H1 (cell line): ENCODE measurements around the gene SH2D4B. TPM values are rescaled to one million over a fixed set of nuclear protein-coding genes. Genes with fewer than 3 reads are reported as not detected.

ENCODE experiments used
- CTCF ChIA-PET: fragments of 300-600 bp; sonication (Branson Sonifier 250); formaldehyde crosslinking; loops from one replicate; lab custom pipeline; 2021; ENCODE audit not compliant: partially characterized antibody; lab: Charles Lee
- POLR2A ChIA-PET: fragments of 300-600 bp; sonication (Branson Sonifier 250); formaldehyde crosslinking; loops from one replicate; lab custom pipeline; 2021; ENCODE audit warnings: inconsistent platforms; ENCODE audit not compliant: partially characterized antibody; lab: Charles Lee
- DNase-seq, 2 experiments: peaks; one replicate each; pipeline versions ENCODE4 v3.0.0 to v3.0.0-alpha.2; 2010 to 2022; ENCODE audit warnings: low spot score in 2 of 2, low read depth in 1 of 2, mixed read lengths in 1 of 2
- FAIRE-seq: peaks from 2 replicates; lab custom pipeline; 2011; peaks lifted over from hg19 to GRCh38; lab: Jason Lieb, UNC
- H2AFZ ChIP-seq: 2 replicates; pipeline ENCODE4 v1.8.1; 2012; ENCODE audit warnings: low read length, inconsistent platforms
- H2AK5ac ChIP-seq: 2 replicates; pipeline ENCODE4 v1.6.1; 2013; ENCODE audit warnings: low read depth, low read length
- H2BK120ac ChIP-seq: replicated peaks from 2 replicates; pipeline ENCODE3; 2013; ENCODE audit warnings: low read depth, low read length, inconsistent platforms
- H2BK12ac ChIP-seq: 2 replicates; pipeline ENCODE4 v1.6.1; 2013; ENCODE audit warnings: low read depth, low read length
- H2BK15ac ChIP-seq: 2 replicates; pipeline ENCODE4 v1.6.1; 2013; ENCODE audit warnings: low read length
- H2BK20ac ChIP-seq: 2 replicates; pipeline ENCODE4 v1.6.1; 2013; ENCODE audit warnings: low read length
- H2BK5ac ChIP-seq: 2 replicates; pipeline ENCODE4 v1.6.1; 2013; ENCODE audit warnings: low read depth, low read length
- H3K14ac ChIP-seq: 2 replicates; pipeline ENCODE4 v1.6.1; 2013; ENCODE audit warnings: inconsistent platforms; ENCODE audit not compliant: insufficient read length
- H3K18ac ChIP-seq: 2 replicates; pipeline ENCODE4 v1.6.1; 2013; ENCODE audit warnings: low read length; ENCODE audit errors: extremely low read depth
- H3K23ac ChIP-seq: 2 replicates; pipeline ENCODE4 v1.6.1; 2013; ENCODE audit warnings: inconsistent platforms; ENCODE audit not compliant: insufficient read length
- H3K23me2 ChIP-seq: 2 replicates; pipeline ENCODE4 v1.6.1; 2013; ENCODE audit warnings: low read depth, low read length
- H3K27ac ChIP-seq: 2 replicates; pipeline ENCODE4 v1.6.1; 2011; ENCODE audit warnings: low read depth, low read length, inconsistent platforms
- H3K27me3 ChIP-seq, 4 experiments: replicated peaks in 1 of 4; 1 replicate in 1 of 4; 2 replicates in 3 of 4; pipeline versions ENCODE4 v1.6.1 to v1.8.1; 2011 to 2013; ENCODE audit warnings: low read length in 3 of 4, mild to moderate bottlenecking in 3 of 4, inconsistent platforms in 2 of 4, mixed read lengths in 2 of 4, moderate library complexity in 1 of 4; ENCODE audit not compliant: control insufficient read depth in 3 of 4, insufficient read depth in 3 of 4; ENCODE audit errors: extremely low read depth in 1 of 4
- H3K36me3 ChIP-seq, 4 experiments: 2 replicates each; pipeline versions ENCODE4 v1.6.1 to v1.8.1; 2011 to 2013; ENCODE audit warnings: mild to moderate bottlenecking in 4 of 4, low read length in 3 of 4, moderate library complexity in 2 of 4, control low read depth in 1 of 4, inconsistent platforms in 1 of 4; ENCODE audit not compliant: insufficient read depth in 4 of 4, control insufficient read depth in 2 of 4
- H3K4ac ChIP-seq: replicated peaks from 2 replicates; pipeline ENCODE3; 2013; ENCODE audit warnings: low read length, low read depth, mixed read lengths, inconsistent platforms; ENCODE audit not compliant: insufficient read length
- H3K4me1 ChIP-seq, 4 experiments: replicated peaks in 1 of 4; 1 replicate in 1 of 4; 2 replicates in 3 of 4; pipeline versions ENCODE4 v1.6.1 to v1.8.1; 2011 to 2013; ENCODE audit warnings: low read length in 3 of 4, inconsistent platforms in 2 of 4, mixed read lengths in 1 of 4; ENCODE audit not compliant: insufficient read depth in 4 of 4, control insufficient read depth in 3 of 4
- H3K4me2 ChIP-seq, 2 experiments: 2 replicates each; pipeline versions ENCODE4 v1.6.1 to v1.8.1; 2011 to 2013; ENCODE audit warnings: low read depth in 2 of 2, low read length in 2 of 2, control low read depth in 1 of 2, inconsistent platforms in 1 of 2, mild to moderate bottlenecking in 1 of 2; ENCODE audit not compliant: insufficient read depth in 1 of 2
- H3K4me3 ChIP-seq, 4 experiments: fragments of 200-600, 300-600 bp in 1 of 4; sonication (generic), shearing (Covaris generic), sonication (Bioruptor Twin) in 1 of 4; 2 replicates each; pipeline versions ENCODE4 v1.5.1 to v1.8.1; 2011 to 2016; ENCODE audit warnings: low read length in 4 of 4, low read depth in 3 of 4, control low read depth in 2 of 4, inconsistent platforms in 2 of 4, mild to moderate bottlenecking in 2 of 4, mixed read lengths in 1 of 4, moderate library complexity in 1 of 4; ENCODE audit not compliant: insufficient read depth in 2 of 4; ENCODE audit errors: extremely low read depth in 1 of 4
- H3K56ac ChIP-seq: replicated peaks from 2 replicates; pipeline ENCODE3; 2013; ENCODE audit warnings: low read depth, mild to moderate bottlenecking, mixed read lengths, low read length, inconsistent platforms; ENCODE audit not compliant: insufficient read length
- H3K79me1 ChIP-seq: 2 replicates; pipeline ENCODE4 v1.6.1; 2013; ENCODE audit warnings: low read depth, low read length, control low read depth
- H3K79me2 ChIP-seq, 2 experiments: 2 replicates each; pipeline versions ENCODE4 v1.6.1 to v1.8.1; 2012 to 2013; ENCODE audit warnings: low read length in 2 of 2, mild to moderate bottlenecking in 2 of 2, inconsistent platforms in 1 of 2; ENCODE audit not compliant: insufficient read depth in 2 of 2, control insufficient read depth in 1 of 2
- H3K9ac ChIP-seq, 4 experiments: replicated peaks in 1 of 4; 1 replicate in 1 of 4; 2 replicates in 3 of 4; pipeline versions ENCODE4 v1.6.1 to v1.8.1; 2011 to 2013; ENCODE audit warnings: low read depth in 3 of 4, low read length in 3 of 4, control low read depth in 2 of 4, mild to moderate bottlenecking in 2 of 4, moderate library complexity in 2 of 4, inconsistent platforms in 1 of 4; ENCODE audit errors: extremely low read depth in 1 of 4
- H3K9me3 ChIP-seq, 2 experiments: 2 replicates each; pipeline versions ENCODE4 v1.6.1 to v1.8.1; 2012 to 2013; ENCODE audit warnings: mild to moderate bottlenecking in 2 of 2, moderate library complexity in 2 of 2, control low read depth in 1 of 2, inconsistent platforms in 1 of 2, low read depth in 1 of 2, low read length in 1 of 2, mixed read lengths in 1 of 2; ENCODE audit not compliant: insufficient read depth in 2 of 2
- H4K20me1 ChIP-seq, 2 experiments: replicated peaks in 1 of 2; 2 replicates each; pipeline versions ENCODE3 to v1.8.1; 2011 to 2013; ENCODE audit warnings: inconsistent platforms in 2 of 2, low read length in 2 of 2, mild to moderate bottlenecking in 1 of 2; ENCODE audit not compliant: insufficient read depth in 2 of 2, control insufficient read depth in 1 of 2
- H4K5ac ChIP-seq: 2 replicates; pipeline ENCODE4 v1.6.1; 2013; ENCODE audit warnings: low read length, low read depth, mixed read lengths, inconsistent platforms; ENCODE audit not compliant: insufficient read length
- H4K8ac ChIP-seq: 2 replicates; pipeline ENCODE4 v1.8.0; 2013; ENCODE audit warnings: mild to moderate bottlenecking, moderate library complexity, low read length, inconsistent platforms; ENCODE audit not compliant: insufficient read depth; ENCODE audit errors: extremely low read depth
- H4K91ac ChIP-seq: replicated peaks from 2 replicates; pipeline ENCODE3; 2013; ENCODE audit warnings: low read length, mixed read lengths, inconsistent platforms; ENCODE audit not compliant: insufficient read length
- BACH1 ChIP-seq: IDR thresholded peaks from 2 replicates; pipeline ENCODE4 v1.6.1; 2012; ENCODE audit warnings: low read length, improper control_type of control experiment
- CBX8 ChIP-seq: fragments of 300-800, 300-1000 bp; sonication (generic); IDR thresholded peaks from 2 replicates; pipeline ENCODE4 v1.7.1; 2016; ENCODE audit warnings: low read depth, low read length, borderline replicate concordance
- CHD1 ChIP-seq: IDR thresholded peaks from 2 replicates; pipeline ENCODE4 v1.6.1; 2012; ENCODE audit warnings: low read depth, low read length, improper control_type of control experiment
- CTBP2 ChIP-seq: IDR thresholded peaks from 2 replicates; pipeline ENCODE4 v1.7.0; 2011; ENCODE audit warnings: borderline replicate concordance, mild to moderate bottlenecking, moderate library complexity, mixed read lengths, low read length; ENCODE audit not compliant: insufficient read depth, insufficient read length
- EGR1 ChIP-seq: IDR thresholded peaks from 2 replicates; pipeline ENCODE4 v1.6.1; 2011; ENCODE audit warnings: low read depth, low read length, borderline replicate concordance
- GABPA ChIP-seq: IDR thresholded peaks from 2 replicates; pipeline ENCODE4 v1.6.1; 2011; ENCODE audit warnings: mild to moderate bottlenecking, low read length, moderate library complexity, borderline replicate concordance; ENCODE audit not compliant: insufficient read depth
- MAFK ChIP-seq: IDR thresholded peaks from 2 replicates; pipeline ENCODE4 v1.6.1; 2012; ENCODE audit warnings: low read depth, mild to moderate bottlenecking, improper control_type of control experiment, low read length
- RBBP5 ChIP-seq: IDR thresholded peaks from 2 replicates; pipeline ENCODE4 v1.7.1; 2012; ENCODE audit warnings: low read depth, mild to moderate bottlenecking, inconsistent platforms, low read length, moderate library complexity, borderline replicate concordance
- RNF2 ChIP-seq: fragments of 200-900, 300-1000 bp; sonication (generic); IDR thresholded peaks from 2 replicates; pipeline ENCODE4 v1.7.1; 2016; ENCODE audit warnings: borderline replicate concordance, low read depth, mild to moderate bottlenecking, antibody characterized with exemption, low read length; ENCODE audit not compliant: poor library complexity, severe bottlenecking; ENCODE audit errors: missing control alignments
- RXRA ChIP-seq: IDR thresholded peaks from 2 replicates; pipeline ENCODE4 v1.6.1; 2011; ENCODE audit warnings: low read depth, mild to moderate bottlenecking, low read length, moderate library complexity; ENCODE audit not compliant: insufficient read depth
- SIN3A ChIP-seq, 2 experiments: IDR thresholded peaks in 1 of 2; conservative IDR thresholded peaks in 1 of 2; 2 replicates each; pipeline ENCODE4 v1.6.1; 2011 to 2012; ENCODE audit warnings: low read length in 2 of 2, improper control_type of control experiment in 1 of 2, low read depth in 1 of 2, mild to moderate bottlenecking in 1 of 2
- SP2 ChIP-seq: IDR thresholded peaks from 2 replicates; pipeline ENCODE4 v1.6.1; 2012; ENCODE audit warnings: mild to moderate bottlenecking, low read length, inconsistent platforms
- TAF1 ChIP-seq: IDR thresholded peaks from 2 replicates; pipeline ENCODE4 v1.6.1; 2011; ENCODE audit warnings: mild to moderate bottlenecking, low read depth, low read length
- YY1 ChIP-seq: IDR thresholded peaks from 2 replicates; pipeline ENCODE4 v1.6.1; 2011; ENCODE audit warnings: low read depth, mild to moderate bottlenecking, low read length
- WGBS, 2 experiments: shearing (Covaris generic) in 1 of 2; methylation state at CpG; one replicate each; pipeline versions ENCODE4 v1.1.6 to v1.1.7; 2013 to 2015; ENCODE audit warnings: low lambda C conversion rate in 2 of 2, mixed read lengths in 2 of 2, inconsistent platforms in 1 of 2, low coverage in 1 of 2, missing lambda C conversion rate in 1 of 2; ENCODE audit not compliant: insufficient replicate concordance in 2 of 2, insufficient coverage in 1 of 2, insufficient read length in 1 of 2; ENCODE audit errors: extremely low coverage in 1 of 2, missing lambda C conversion rate in 1 of 2; 5-methylcytosine and 5-hydroxymethylcytosine counted together
- polyA plus RNA-seq, 7 experiments: library from polyadenylated mRNA; depleted of rRNA in 3 of 7; stranded (reverse) in 5 of 7; unstranded in 2 of 7; fragments of >200 nt in 5 of 7; fragments of 200-250 nt in 2 of 7; gene quantifications; 1 replicate in 5 of 7; 2 replicates in 1 of 7; 4 replicates in 1 of 7; pipeline versions ENCODE4 v1.2.1 to v1.2.3, GENCODE V29; 2011 to 2013; ENCODE audit warnings: missing spikeins in 2 of 7, mixed read lengths in 2 of 7
- total RNA-seq: library from RNA; stranded (reverse); fragmentation: NEBNext Ultra II Directional; extraction: Animal tissue kit (Norgen Biotek cat#: 25700); gene quantifications from 2 replicates; pipeline ENCODE4 v1.2.1, GENCODE V29; 2021

The SH2D4B gene
- total and polyA plus RNA-seq, 2 of the 8 experiments (the other 6 are each of a cell fraction or from before 2014, with no cell fraction given), result 0.06 to 0.13 TPM

DNA sequence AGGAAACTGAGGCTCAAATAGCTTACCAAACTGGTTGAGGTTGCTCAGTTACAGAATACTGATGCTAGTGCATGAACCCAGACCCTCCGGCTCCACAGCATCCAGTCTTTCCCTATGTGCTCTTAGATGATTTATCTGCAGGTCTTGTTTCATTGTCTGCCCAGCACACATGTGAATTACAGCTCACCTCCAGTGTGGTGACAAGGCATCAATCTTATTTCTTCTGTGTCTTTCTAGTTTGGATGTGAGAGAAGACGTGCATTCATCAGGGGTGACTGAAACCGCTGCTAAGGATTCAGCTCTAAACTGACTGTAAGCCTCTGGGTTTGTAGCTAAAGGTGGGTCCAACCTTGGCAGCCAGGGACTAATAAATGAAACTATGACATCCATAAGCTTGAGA is 123.8 kb downstream of the SH2D4B start:
- no peak overlapping the region for H3K4me2 ChIP-seq
- peaks cover 0 to 4% of the 10 kb centered on the region in 2 experiments; a peak in 2 of 4 replicates for H3K9me3 ChIP-seq
- H4K8ac ChIP-seq, result no peak overlapping the region
- no peak overlapping the region for H2BK20ac ChIP-seq
- H2AFZ ChIP-seq, result no peak overlapping the region
- H3K4ac ChIP-seq, result no peak overlapping the region
- no peak overlapping the region for H2AK5ac ChIP-seq
- DNase-seq (no peak), FAIRE-seq (no peak)
- no peak overlapping the region for H3K23ac ChIP-seq
- peaks cover 0 to 2% (median 0%) of the 10 kb centered on the region in 4 experiments; a peak in 2 of 7 replicates for H3K27me3 ChIP-seq
- POLR2A ChIA-PET, result no interaction called here
- peaks cover 11% of the 10 kb centered on the region; the same call in 1 of the 2 replicates for H3K23me2 ChIP-seq
- no peak overlapping the region for H2BK12ac ChIP-seq
- H3K9ac ChIP-seq, result no peak overlapping the region
- H3K36me3 ChIP-seq, result no peaks in the 10 kb centered on the region
- H3K14ac ChIP-seq, result no peak overlapping the region
- no peaks in the 10 kb centered on the region for H4K20me1 ChIP-seq
- no peak overlapping the region for H3K56ac ChIP-seq
- H3K79me2 ChIP-seq, result no peaks in the 10 kb centered on the region
- no peak overlapping the region for H4K5ac ChIP-seq
- TF ChIP-seq MAFK (no peak), SIN3A (conservative IDR thresholded peaks at IDR 0.05 in 1 of 2, IDR thresholded peaks at IDR 0.05 in 1 of 2; ENCODE audit: low read depth in 1 of 2, low read length in 2 of 2) (no peak), RBBP5 (no peak), EGR1 (no peak), CBX8 (no peak), RNF2 (no peak), CTBP2 (no peak), YY1 (no peak), RXRA (no peak), TAF1 (no peak), BACH1 (no peak), GABPA (no peak), CHD1 (no peak), SP2 (no peak)
- WGBS, 2 experiments, result 87% methylated on average over 3 of the region's 3 CpGs; no CpG with 5 or more reads in 1 of the 2 experiments
- no peak overlapping the region for H4K91ac ChIP-seq
- no peak overlapping the region for H3K27ac ChIP-seq
- no peak overlapping the region for H3K18ac ChIP-seq
- no peak overlapping the region for H2BK15ac ChIP-seq
- no peak overlapping the region for H2BK5ac ChIP-seq
- no peaks in the 10 kb centered on the region for H3K79me1 ChIP-seq
- H3K4me3 ChIP-seq, result no peak overlapping the region
- H3K4me1 ChIP-seq, result peaks cover 0 to 4% (median 3%) of the 10 kb centered on the region in 4 experiments; a peak in 3 of 7 replicates
- CTCF ChIA-PET, result interaction anchor here (0.6 to 6.5 kb wide), 37 partner anchors 11 to 1176 kb away, joined by 3 to 88 read pairs (median 5); no protein-coding TSS in a partner anchor
- H2BK120ac ChIP-seq, result no peak overlapping the region
